Smooth muscle cell (in vitro differentiated cells): Measurements from ENCODE around the gene PTOV1. TPM values are rescaled to one million over a fixed set of nuclear protein-coding genes. Genes with fewer than 3 reads are reported as not detected.

Source experiments
- DNase-seq: peaks from one replicate; lab custom pipeline; 2025; ENCODE audit not compliant: unreplicated experiment; lab: John Stamatoyannopoulos, UW
- H2AFZ ChIP-seq: fragments of 200-600 bp; sonication (generic); 2 replicates; pipeline ENCODE4 v1.6.0; 2016; ENCODE audit warnings: antibody characterized with exemption, low read depth, mild to moderate bottlenecking
- H3F3A ChIP-seq: fragments of 200-600 bp; sonication (generic); 2 replicates; pipeline ENCODE4 v1.6.0; 2017; ENCODE audit warnings: antibody characterized with exemption, low read depth
- H3K27ac ChIP-seq: fragments of 200-600 bp; sonication (generic); 2 replicates; pipeline ENCODE4 v1.5.1; 2016; ENCODE audit warnings: low read depth, mild to moderate bottlenecking
- H3K27me3 ChIP-seq: fragments of 200-600 bp; sonication (generic); 2 replicates; pipeline ENCODE4 v1.6.1; 2016; ENCODE audit warnings: low read depth, mild to moderate bottlenecking
- H3K36me3 ChIP-seq: fragments of 200-600 bp; sonication (generic); 2 replicates; pipeline ENCODE4 v1.5.1; 2016; ENCODE audit warnings: low read depth
- H3K4me1 ChIP-seq: fragments of 200-600 bp; sonication (generic); 2 replicates; pipeline ENCODE4 v1.5.1; 2016; ENCODE audit warnings: low read depth
- H3K4me2 ChIP-seq: fragments of 200-600 bp; sonication (generic); 2 replicates; pipeline ENCODE4 v1.6.0; 2016; ENCODE audit warnings: mild to moderate bottlenecking
- H3K4me3 ChIP-seq: fragments of 200-600 bp; sonication (generic); 2 replicates; pipeline ENCODE4 v1.5.1; 2016; ENCODE audit warnings: mild to moderate bottlenecking
- H3K79me2 ChIP-seq: fragments of 200-600 bp; sonication (generic); 2 replicates; pipeline ENCODE4 v1.6.0; 2016; ENCODE audit warnings: low read depth, mild to moderate bottlenecking
- H3K9ac ChIP-seq: fragments of 200-600 bp; sonication (generic); 2 replicates; pipeline ENCODE4 v1.6.0; 2016; ENCODE audit warnings: low read depth
- H3K9me3 ChIP-seq: fragments of 200-600 bp; sonication (generic); replicated peaks from 2 replicates; pipeline ENCODE4 v1.5.1; 2016; ENCODE audit warnings: low read depth
- H4K20me1 ChIP-seq: fragments of 200-600 bp; sonication (generic); 2 replicates; pipeline ENCODE4 v1.6.0; 2016; ENCODE audit warnings: low read depth
- WGBS: methylation state at CpG from one replicate; pipeline ENCODE4 v1.1.7; 2016; ENCODE audit warnings: low lambda C conversion rate; 5-methylcytosine and 5-hydroxymethylcytosine counted together
- polyA plus RNA-seq: library from polyadenylated mRNA; unstranded; fragments of >200 nt; fragmentation: Nextera tagmentation; extraction: Ambion mirVana; gene quantifications from 2 replicates; pipeline ENCODE4 v1.2.1, GENCODE V29; 2016
- total RNA-seq: library from RNA; depleted of rRNA; stranded (reverse); fragments of >200 nt; gene quantifications from 2 replicates; pipeline ENCODE4 v1.2.3, GENCODE V29; 2014
- TF ChIP-seq, protein P1 (sequence below): fragments of 200-600 bp; sonication (generic); IDR thresholded peaks from 2 replicates; pipeline ENCODE4 v1.5.1; 2017; ENCODE audit warnings: borderline replicate concordance, mild to moderate bottlenecking, antibody characterized with exemption; ENCODE audit not compliant: insufficient read depth, poor library complexity, severe bottlenecking

Gene PTOV1
- total and polyA plus RNA-seq, 2 experiments from 2014 or later, result 81.0 to 256 TPM

DNA sequence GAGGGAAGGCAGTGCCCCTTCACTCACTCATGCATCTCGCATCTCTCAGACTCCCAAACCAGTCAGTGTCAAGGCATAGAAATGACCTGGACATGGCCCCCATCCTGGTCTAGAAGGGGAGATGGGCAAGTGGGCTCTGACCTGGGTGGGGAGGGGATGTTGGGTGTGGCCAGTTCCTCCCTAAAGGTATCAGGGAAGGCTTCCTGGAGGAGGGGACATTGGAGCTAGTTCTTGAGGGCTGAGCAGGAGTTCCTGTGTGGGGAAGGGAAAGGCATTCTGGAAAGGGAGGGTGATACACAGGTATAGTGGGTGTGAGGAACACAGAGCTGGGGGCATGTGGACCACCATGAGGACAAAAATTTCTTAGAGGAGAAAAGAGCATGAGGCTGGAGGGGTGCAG is 41.8 kb downstream of the PTOV1 start:
- Histone ChIP-seq H3F3A (no peaks in the 10 kb centered on the region), H3K9me3 (no peaks in the 10 kb centered on the region), H3K4me2 (no peak overlapping the region), H3K79me2 (no peaks in the 10 kb centered on the region), H3K27ac (no peak overlapping the region), H4K20me1 (no peaks in the 10 kb centered on the region), H3K4me1 (no peaks in the 10 kb centered on the region), H2AFZ (no peak overlapping the region), H3K36me3 (no peaks in the 10 kb centered on the region), H3K27me3 (no peaks in the 10 kb centered on the region), H3K4me3 (no peak overlapping the region), H3K9ac (no peak overlapping the region)
- no peak for DNase-seq
- TF ChIP-seq, protein P1, sequence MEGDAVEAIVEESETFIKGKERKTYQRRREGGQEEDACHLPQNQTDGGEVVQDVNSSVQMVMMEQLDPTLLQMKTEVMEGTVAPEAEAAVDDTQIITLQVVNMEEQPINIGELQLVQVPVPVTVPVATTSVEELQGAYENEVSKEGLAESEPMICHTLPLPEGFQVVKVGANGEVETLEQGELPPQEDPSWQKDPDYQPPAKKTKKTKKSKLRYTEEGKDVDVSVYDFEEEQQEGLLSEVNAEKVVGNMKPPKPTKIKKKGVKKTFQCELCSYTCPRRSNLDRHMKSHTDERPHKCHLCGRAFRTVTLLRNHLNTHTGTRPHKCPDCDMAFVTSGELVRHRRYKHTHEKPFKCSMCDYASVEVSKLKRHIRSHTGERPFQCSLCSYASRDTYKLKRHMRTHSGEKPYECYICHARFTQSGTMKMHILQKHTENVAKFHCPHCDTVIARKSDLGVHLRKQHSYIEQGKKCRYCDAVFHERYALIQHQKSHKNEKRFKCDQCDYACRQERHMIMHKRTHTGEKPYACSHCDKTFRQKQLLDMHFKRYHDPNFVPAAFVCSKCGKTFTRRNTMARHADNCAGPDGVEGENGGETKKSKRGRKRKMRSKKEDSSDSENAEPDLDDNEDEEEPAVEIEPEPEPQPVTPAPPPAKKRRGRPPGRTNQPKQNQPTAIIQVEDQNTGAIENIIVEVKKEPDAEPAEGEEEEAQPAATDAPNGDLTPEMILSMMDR, result no peak
- WGBS, result 88% methylated on average over 1 of the region's 1 CpG

DNA sequence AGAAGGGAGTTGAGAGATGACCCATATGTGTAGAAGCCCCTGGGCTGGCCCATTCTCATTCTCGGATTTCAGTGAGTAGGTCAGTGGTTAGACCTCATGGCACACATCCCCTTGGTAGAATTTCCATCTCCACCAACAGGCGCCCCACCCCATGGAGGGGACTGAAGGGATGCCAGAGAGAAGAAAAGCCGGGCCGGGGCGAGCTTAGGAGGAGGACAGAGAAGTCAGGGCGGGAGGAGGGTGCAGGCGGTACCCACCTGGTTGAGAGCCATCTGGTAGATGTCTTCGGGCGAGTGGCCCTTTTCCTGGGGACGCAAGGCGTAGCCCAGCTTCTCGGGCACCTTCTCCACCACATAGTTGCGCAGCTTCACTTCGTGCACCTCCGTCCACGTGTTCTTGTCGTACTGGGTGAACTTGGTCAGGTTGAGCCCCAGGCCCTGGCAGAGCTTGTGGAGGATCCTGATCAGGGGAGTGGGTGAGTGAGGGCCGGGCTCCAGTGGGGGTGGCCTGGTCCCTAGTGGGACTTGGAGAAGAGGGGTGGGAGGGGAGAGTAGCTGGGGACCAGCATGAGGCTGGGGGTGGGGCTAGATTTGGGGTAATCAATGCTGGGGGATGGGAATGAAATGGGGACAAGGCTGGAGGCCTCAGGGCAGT is 43.2 kb downstream of the PTOV1 start:
- no peaks in the 10 kb centered on the region for H3K36me3 ChIP-seq
- no peak overlapping the region for H2AFZ ChIP-seq
- no peak overlapping the region for H3K4me3 ChIP-seq
- no peaks in the 10 kb centered on the region for H3K27me3 ChIP-seq
- H3K27ac ChIP-seq, result no peak overlapping the region
- no peaks in the 10 kb centered on the region for H3F3A ChIP-seq
- no peak overlapping the region for H3K9ac ChIP-seq
- H3K4me2 ChIP-seq, result no peak overlapping the region
- WGBS, result 98% methylated on average over 18 of the region's 18 CpGs
- TF ChIP-seq, protein P1, result no peak
- no peaks in the 10 kb centered on the region for H4K20me1 ChIP-seq
- no peak for DNase-seq
- H3K4me1 ChIP-seq, result no peaks in the 10 kb centered on the region
- no peaks in the 10 kb centered on the region for H3K9me3 ChIP-seq
- H3K79me2 ChIP-seq, result no peaks in the 10 kb centered on the region

DNA sequence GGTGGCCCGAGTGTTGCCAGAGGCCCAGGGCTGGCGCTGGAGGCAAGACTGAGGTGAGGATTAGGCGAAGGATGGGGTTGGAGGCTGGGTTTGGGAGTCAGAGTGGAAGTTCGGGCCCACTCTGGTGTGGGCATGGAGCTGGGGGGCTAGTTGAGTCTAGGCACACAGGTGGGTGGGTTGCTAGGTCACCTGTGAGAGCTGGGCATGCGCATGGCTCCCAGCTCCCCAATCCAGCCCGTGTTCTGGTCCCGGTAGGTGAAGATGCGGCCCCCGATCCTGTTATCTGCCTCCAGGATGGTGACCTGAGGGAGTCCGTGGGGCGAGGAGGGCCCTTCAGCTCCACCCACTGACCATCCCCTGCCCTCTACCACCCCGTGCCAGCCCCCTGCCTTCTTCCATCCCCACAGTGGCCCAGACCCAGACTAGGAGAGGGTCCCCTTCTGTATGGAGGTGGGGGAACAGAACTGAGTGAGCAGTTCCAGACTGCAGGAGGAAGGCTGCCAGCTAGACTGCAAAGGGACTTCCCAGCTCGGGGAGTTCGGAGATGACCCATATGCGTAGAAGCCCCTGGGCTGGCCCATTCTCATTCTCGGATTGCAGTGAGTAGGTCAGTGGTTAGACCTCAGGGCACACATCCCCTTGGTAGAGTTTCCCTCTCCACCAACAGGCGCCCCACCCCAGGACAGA is 44.1 kb downstream of the PTOV1 start:
- Histone ChIP-seq H3K4me3 (no peak overlapping the region), H3K9me3 (no peaks in the 10 kb centered on the region), H3K4me2 (no peak overlapping the region), H3K27me3 (no peaks in the 10 kb centered on the region), H3K79me2 (no peaks in the 10 kb centered on the region), H3K36me3 (no peaks in the 10 kb centered on the region), H4K20me1 (no peaks in the 10 kb centered on the region), H3K4me1 (no peaks in the 10 kb centered on the region), H3K9ac (no peak overlapping the region), H3K27ac (no peak overlapping the region), H2AFZ (no peak overlapping the region), H3F3A (no peaks in the 10 kb centered on the region)
- WGBS, result 92% methylated on average over 17 of the region's 17 CpGs
- TF ChIP-seq, protein P1, result no peak
- no peak for DNase-seq
